HG03460 (cell line): Measurements from ENCODE around the gene ABLIM1.

Experiments
- ATAC-seq: cut with Tn5 transposase; IDR thresholded peaks from one replicate; pipeline ENCODE4 v1.9.1; 2021; ENCODE audit not compliant: unreplicated experiment

ABLIM1 gene

DNA sequence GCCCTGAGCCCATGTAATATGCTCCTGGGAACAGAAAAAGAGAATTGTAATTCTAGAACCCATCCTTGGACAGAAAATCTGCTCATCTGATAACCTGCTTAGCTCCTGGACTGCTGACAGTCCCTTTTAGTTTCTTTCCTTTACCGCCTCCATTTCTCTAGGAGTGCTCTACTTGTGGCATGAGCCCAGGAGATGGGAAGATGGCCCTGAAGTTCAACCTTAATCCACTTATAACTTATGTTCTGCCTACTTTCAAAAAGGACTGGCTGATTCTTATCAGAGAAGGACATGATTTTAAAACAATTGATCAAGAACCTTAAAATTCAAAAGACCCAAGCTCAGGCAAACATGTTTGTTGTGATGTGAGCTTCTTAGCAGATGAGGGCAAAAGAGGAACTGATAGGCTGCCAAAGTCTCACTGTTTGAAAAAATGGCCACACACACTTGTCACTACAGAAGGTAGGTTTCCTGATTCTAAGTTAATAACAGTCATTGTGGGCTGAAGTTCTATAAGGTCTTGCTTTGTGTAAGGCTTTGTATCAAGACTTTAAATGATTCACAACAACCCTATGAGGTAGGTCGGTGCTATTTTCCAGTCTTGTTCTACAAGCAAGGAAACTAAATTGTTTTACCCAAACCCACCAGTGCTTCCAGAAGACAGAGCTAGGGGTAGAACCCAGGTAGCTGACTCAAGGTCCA, 159.5 kb downstream of the ABLIM1 start:
- ATAC-seq = peak; percentile 57

DNA sequence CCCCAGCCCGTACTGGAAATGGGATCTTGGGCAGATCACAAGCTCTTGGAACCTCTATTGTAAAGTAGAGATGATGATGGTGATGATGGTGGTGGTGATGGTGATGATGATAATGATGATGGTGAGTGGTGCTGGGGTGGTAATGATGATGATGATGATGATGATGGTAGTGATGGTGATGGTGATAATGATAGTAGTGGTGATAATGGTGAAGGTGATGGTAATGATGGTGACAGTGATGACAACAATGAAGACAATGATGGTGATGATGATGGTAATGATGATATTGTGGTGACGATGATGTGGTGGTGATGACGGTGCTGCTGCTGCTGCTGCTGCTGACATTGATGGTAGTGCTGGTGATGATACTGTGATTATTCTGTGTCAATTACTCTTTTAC, 162.8 kb downstream of the ABLIM1 start:
- ATAC-seq = no peak

DNA sequence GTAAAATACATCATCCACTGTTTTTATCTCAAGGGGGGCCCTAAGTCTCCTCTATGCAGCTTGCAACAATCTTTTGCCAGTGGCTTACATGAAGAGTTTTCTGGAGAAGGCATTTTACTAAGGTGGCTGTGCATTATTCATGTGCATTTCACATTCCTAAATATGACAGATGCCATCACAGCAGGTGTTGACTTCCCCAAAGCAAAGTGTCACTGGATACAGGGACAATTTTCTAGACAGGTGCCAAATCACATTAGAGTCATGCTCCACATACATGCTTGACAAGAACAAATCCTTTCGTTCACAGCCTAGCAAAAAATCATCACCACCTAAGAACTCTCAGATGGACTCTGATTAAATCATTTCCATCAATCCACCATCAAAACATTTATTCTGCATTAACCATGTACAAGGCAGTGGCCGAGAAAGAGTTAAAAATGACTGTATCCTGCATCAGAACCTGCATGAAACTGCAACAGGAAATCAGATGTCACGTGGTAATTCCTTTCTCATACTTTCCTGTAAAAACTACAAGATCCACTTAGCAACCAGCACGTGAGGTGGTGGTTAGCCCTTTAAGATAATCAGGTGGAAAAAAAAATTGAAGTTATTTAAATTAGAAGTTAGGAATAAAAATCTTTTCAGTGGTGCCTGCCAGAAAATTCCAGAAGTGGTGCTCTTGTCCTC, 165.6 kb downstream of the ABLIM1 start:
- ATAC-seq = no peak

DNA sequence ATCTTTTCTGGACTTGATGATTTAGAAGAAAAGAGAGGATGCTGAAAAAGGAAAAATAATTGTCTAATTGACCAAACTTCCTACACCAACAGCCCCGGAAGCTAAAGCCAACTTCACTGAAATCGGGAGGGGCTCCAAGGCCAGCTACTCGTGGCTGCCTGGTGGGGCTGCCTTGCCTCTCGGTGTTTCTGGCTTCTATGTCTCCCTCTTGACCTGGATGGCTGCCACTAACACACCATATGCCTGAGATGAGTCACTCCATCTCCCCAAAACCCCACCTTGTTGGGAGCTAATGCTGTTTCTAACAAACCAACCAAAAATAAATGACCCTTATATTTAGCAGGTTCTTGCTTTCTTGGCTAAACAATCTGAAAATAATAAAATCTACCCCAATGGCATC, 166.1 kb downstream of the ABLIM1 start:
- no peak for ATAC-seq

DNA sequence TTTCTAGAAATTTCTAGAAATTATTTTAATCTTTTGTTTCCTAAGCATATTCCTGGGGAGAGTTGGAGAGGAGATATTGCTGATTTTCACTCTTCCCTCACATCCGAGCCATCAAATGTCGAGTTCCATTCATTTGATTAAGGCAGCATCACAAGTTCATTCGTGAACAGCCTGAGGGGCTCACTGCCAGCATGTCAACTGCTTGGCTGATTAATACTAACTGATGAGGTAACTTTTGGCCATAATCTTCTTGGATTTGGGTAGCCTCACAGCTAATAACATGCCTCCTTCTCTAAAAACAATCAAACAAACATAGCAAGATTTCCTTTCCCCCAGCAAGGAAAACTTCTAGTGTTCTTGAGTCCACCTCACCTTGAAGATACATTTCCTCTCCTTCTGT, 166.7 kb downstream of the ABLIM1 start:
- ATAC-seq = no peak

DNA sequence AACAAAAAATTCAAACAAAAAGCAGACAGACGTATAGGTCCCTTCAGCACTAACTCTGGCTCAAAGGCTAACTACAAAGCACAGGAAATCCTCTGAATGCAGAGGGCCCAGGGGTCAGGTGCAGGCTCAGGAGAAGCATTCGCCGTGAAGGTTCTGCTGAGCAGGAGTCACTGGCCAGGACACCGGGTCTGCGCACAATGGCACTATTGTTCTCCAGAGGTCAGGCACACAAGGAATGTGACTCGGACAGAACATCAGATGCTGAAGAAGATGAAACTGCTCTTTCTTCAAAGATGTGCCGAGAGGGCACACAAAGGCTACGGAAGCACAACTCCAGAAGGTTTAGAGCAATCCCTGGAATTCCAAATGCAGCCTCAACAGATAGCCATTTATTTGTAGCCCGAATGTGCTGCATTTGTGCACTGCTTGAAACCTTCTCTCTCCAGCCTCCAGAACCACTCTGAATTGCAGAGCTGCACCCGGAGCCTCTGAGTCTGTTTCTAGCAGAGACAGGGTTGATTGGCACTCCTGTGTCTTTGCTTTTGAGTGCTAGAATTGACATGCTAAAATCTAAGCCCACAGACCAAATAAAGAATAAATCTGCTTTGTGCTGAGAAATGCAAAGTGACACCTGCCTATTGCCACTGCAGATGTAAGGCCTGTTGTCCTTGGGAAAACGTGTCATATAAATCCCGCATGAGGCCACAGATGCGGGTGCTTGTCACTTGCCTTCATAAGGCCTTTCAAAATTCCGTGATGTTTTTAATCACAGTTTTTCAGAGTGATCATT, 168.4 kb downstream of the ABLIM1 start:
- ATAC-seq = no peak

DNA sequence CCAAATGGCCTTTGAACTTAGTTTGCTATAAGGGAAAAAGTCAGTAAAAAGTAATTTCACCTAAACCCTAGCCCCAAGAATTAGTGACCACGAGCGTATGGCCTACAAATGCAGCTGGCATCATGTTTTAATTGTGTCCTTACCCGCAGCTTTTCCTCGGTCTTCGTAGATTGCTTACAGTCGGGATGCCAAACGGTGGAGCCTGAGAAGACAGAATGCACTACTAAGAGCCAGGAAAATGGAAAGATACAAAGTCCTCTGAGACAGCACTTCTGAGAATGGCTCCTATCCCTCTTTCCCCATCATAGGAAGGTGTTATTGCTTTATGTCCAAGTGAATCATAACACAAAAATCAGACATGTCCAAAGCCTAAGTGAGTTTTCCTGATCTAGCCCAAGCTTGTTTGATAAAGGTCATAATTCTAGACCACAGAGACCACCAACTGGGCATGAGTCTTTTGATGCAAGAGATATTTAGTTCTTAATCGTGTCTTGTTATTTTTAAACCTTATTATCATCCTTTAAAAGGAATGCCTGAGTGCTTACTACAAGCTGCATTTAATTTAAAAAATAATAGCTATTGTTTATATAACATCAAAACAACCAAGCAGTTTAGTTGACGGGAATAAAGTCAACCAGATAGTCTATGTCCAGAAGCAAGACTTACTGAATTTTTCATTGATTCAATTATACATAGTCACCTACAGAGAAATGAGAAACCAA, 170.1 kb downstream of the ABLIM1 start:
- ATAC-seq = no peak

DNA sequence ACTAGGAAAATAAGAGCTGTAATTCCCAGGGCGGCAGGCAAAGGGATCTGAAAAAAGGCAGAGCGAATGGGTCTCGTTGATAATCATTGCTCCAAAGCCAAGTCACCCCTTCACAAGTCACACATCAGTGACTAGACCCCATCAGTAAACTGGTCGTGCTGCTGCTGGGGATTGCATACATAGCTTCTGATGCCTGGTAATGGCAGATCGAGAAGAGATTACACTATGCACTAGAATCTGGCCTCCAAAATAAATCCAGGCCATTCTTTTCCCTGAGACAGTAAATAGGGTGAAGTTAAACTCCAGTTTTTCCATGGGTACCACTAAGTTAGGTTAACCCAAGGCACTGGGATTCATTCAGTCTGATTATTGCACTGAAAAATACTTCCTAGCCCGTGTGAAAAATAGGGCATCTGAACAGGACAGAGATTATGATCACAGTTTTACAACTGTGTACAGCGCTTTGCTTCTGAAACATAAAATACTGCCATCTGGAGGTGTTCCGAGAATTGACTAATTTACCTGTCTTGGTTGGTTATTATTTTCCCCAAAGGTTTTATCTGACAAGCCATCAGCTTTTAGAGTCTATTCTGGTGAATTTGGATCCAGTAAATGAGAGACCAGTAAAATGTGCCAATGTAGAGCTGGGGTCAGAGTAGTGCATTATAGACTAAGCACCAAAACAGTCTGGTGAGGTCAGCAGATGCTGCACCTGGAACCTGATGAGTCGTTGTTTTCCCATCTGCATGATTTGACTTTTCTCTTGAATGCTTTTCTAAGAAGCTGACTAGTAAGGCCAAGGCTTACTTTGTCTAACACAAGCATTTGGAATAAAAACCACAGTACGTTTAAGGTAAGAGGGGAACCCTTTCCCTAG, 170.9 kb downstream of the ABLIM1 start:
- ATAC-seq = no peak

DNA sequence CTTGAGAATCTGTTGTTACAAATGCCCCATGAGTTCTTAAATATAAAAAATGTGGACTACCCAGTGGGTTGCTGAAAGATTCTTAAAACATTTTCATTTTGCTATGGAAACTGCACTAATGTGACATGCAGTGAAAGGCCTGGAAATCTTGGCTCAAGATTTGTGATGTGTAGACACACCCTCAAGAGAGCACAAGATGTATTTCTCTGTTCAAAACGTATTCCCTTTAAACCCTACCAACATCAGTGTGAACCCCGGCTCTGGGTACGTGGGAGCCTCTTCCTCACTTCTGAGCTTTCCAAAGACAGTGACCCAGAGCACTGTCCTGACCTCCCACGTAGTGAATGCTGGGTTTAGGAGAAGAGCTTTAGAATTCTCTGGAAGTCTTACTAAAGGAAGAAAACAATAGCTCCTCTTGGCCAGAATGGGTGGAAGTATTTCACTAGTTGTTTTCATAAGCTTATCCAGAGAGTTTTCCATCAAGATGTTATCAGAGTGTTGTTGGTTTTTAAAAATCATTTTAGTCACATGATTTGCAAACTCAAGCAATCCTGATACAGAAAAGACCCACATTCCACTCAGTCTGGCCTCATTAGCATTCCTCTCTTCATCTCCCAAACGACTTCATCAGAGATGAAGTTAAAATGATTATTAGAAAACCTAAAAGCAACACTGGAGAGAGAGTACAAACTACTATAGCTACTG, 172.2 kb downstream of the ABLIM1 start:
- no peak for ATAC-seq

DNA sequence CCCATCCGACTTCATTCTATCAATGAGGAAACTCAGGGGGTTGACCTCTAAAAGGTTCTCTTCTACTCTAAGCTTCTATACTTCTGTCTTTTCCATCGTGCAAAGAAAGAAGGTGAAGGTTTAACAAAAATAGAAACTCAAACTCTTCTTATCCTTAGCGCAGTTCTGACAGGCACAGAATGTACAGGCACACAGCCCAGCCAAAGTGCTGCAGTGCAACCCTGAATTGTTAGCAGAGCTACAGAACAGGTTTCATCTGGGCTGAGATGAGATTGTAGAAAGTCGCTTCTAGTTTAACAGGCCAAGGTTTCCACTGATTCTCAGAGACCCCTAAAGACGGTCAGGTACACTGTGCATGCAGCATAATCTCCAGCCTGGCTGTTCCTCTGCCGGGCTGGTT, 174.5 kb downstream of the ABLIM1 start:
- ATAC-seq = no peak

DNA sequence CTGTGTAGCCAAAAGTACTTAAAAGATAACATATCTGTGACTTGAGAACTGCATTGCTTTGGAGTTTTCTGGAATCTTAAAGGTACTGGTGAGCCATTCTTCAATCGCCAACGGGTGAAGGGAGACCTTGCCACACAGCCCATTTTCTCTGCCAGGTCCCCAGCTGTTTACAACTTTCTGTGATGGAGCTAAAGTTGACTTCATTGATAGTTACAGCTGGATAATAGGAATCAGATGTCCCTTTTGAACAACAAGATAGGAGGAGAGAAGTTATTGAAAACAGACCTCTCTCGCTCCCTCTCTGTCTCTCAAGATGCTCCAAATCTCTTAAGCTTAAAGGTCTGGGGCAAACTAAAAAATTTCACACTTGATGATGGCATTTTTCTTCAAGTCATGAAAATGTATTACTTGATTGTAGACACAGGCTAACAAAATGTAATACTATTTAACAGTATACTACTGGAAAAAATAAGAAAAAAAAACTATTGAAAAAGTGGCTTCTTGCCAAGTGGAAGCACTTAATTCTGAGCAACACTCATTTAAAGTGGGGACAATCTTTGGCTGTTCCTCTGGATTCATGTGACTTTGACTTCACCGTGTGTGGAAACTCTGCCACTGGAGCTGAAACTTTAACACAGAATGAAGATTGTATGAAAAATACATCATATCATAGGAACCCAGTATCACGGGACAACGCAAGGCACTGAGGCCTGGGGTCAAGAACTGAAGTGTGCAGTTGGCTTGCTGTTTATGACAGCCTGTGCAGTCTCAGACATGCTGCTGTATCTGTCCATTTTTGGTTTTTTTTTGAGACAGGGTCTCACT, 175.4 kb downstream of the ABLIM1 start:
- ATAC-seq = no peak

DNA sequence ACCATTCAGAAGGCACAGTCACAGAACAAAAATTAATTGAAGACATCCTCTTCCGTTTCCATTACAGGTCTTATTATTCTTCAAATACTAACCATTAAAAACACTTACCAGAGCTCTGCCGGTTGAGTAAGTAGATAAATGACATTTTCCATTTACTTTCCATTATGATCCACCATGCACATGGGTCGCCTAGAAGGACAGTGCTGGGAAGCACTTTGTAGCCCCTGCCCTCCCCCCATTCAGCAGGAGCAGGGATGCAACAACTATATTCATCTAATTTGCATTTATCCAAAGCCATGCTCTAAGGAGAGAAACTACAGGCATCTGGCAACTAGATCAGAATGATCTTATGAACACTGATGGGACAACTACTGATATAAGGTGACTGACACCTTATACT, 177.0 kb downstream of the ABLIM1 start:
- ATAC-seq = no peak

DNA sequence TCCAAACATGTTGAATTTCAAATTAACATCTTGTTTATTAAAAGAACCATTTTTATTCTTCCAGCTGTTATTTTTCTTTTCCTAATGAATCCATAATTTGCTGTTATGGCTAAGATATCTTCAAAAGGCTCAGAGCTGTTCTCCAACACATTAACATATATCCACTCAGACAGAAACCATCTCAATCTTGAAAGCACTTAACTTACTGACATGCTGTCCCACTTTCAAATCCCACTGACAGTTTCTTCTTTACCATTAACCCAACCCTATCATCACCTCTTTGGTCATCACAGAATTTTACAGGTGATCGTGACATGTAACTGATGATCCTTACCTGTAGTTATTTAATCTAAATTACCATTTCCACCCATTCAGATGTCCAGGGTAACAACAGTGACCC, 178.2 kb downstream of the ABLIM1 start:
- ATAC-seq = no peak

DNA sequence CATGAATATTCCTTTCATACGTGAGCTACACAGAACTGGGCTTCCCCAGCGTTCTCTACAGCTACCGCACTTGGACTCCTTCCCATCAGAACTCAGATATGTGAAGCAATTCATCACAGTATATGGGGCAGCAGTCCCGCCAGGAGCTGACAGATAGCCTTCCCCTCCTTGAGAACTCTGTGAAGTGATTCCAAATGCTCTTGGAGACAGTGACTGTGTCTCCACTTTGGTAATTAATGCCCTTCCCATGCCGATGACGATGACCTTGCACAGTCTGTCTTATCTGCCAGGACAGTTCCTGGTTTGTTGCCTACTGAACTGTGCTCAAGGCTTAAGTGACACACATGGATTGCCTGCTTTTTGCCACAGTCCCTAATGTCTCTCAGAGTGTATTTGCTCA, 178.8 kb downstream of the ABLIM1 start:
- no peak for ATAC-seq

DNA sequence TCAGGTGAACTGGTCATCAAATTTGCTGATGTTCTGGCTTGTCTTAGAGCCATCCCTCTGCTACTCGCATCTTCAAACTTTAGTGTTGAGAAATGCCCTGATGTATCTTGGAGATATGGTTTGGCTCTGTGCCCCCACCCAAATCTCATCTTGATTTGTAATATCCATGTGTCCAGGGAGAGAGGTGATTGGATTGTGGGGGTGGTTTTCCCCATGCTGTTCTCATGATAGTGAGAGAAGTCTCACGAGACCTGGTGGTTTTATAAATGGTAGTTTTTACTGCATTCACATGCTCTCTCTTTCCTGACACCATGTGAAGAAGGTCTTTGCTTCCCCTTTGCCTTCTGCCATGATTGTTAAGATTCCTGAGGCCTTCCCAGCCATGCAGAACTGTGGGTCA, 179.8 kb downstream of the ABLIM1 start:
- ATAC-seq = no peak

DNA sequence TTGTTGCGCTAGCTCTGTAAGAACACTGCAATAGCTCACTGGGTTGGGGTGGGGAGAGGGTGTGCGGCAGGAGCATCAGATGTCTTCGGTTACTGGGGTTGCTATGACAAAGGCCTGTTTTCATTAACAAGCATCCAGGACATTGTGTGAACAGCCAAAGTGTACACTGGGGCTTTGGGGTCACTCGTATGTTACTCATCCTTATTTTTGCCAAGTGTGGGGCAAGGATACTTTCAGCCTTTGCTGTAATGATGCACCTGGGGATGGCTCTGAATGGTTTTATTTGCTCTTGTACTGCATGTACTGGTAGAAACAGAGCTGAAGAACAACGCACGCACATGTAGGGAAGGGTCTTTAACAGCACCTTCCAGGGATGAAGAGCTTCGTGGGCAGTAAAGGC, 180.8 kb downstream of the ABLIM1 start:
- no peak for ATAC-seq

DNA sequence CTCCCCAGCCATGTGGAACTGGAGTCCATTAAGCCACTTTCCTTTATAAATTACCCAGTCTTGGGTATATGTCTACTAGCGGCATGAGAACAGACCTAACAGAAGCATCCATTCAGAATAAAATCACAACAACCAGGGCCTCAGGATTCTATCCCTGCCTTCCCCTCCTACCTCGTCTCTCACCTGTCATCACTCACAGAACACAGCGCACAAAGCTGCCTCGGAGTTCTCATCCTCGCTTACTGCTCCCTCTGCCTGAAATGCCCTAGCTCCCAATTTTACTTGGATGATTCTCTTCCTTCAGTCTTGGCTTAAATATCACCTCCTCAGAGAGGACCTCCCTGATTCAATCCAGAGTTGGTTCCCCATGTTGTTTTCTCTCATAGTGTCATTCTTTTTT, 183.1 kb downstream of the ABLIM1 start:
- ATAC-seq = no peak

DNA sequence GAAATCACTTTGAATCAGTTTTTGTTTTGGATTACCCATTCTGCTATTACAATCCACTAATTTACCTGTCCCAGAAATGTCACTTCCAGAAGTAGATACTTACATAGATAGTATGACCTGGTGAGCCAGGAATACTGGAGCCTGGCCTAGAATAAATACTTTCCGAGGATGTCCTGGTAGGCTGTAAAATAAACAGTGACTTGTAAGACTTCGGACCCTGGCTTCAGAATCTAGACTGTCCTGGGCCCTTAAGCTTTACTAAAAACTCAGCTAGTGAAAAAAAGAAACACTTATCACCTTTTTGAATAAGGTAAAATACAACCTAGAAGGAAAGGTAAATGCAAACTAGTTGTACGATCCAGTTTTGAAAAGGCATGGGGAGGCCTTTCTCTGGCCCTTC, 184.3 kb downstream of the ABLIM1 start:
- no peak for ATAC-seq

DNA sequence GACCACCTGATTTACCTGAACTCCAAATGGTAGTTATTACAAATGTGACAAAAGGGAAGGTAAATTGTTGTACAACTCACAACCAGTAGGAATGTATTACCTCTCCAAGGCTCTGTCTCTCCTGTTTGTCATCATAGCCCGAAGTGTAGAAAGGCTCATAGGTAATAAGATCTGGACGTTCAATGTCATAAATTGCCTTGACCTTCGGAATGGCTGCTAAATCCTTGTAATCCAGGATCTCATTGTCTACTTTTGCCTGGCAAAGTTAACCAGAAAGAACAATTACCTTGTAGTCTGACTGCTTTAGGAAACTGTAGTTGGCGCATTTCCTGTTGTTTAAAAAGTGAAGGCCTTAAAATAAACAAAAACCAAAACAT, 185.2 kb downstream of the ABLIM1 start:
- ATAC-seq = no peak
